Stimulated activated CD8-positive, alpha-beta memory T cell treated with anti-CD3 and anti-CD28 coated beads, Interleukin-4, amount 100 ng/mL, for 48 hours (primary cell): Measurements from ENCODE around the gene TXK.
"Not testable (repeated sequence)": the region's sequence is repeated elsewhere in the genome, so short reads cannot be mapped to it uniquely, and the experiment has no call there.

Experiments used
- DNase-seq: peaks from one replicate; pipeline ENCODE4 v3.0.0-alpha.2; 2020

Gene TXK

GRCh38 chr4:48134081-48134480 lies at the start of gene TXK:
Gene TXK, minus strand, starts transcription at chr4:48134250. Its CDS starts 80 bp downstream, at chr4:48134170.
- DNase-seq = no peak

- DNase-seq = no peak
Observed at GRCh38 chr4:48180234-48180633, 46.2 kb upstream of the TXK start.

GRCh38 chr4:48178931-48179330 lies 44.9 kb upstream of the TXK start:
- no peak for DNase-seq

- no peak for DNase-seq
Observed at GRCh38 chr4:48175806-48176205, 41.8 kb upstream of the TXK start.

- no peak for DNase-seq
Observed at GRCh38 chr4:48175328-48175727, 41.3 kb upstream of the TXK start.

GRCh38 chr4:48173056-48173991 lies 39.3 kb upstream of the TXK start:
- no peak for DNase-seq

- DNase-seq = no peak
Observed at GRCh38 chr4:48172651-48173050, 38.6 kb upstream of the TXK start.

GRCh38 chr4:48169636-48170035 lies 35.6 kb upstream of the TXK start:
- no peak for DNase-seq

GRCh38 chr4:48167538-48168263 lies 33.7 kb upstream of the TXK start:
- DNase-seq = no peak

- DNase-seq = not testable (repeated sequence)
Observed at GRCh38 chr4:48164561-48164960, 30.5 kb upstream of the TXK start.

- no peak for DNase-seq
Observed at GRCh38 chr4:48163746-48164145, 29.7 kb upstream of the TXK start.

- no peak for DNase-seq
Observed at GRCh38 chr4:48162162-48162561, 28.1 kb upstream of the TXK start.

- DNase-seq = no peak
Observed at GRCh38 chr4:48157271-48157670, 23.2 kb upstream of the TXK start.

GRCh38 chr4:48156423-48156822 lies 22.4 kb upstream of the TXK start:
- DNase-seq = no peak

GRCh38 chr4:48153791-48154550 lies 19.9 kb upstream of the TXK start:
- no peak for DNase-seq

- no peak for DNase-seq
Observed at GRCh38 chr4:48152259-48152658, 18.2 kb upstream of the TXK start.

- no peak for DNase-seq
Observed at GRCh38 chr4:48149827-48150370, 15.8 kb upstream of the TXK start.

- no peak for DNase-seq
Observed at GRCh38 chr4:48147621-48148020, 13.6 kb upstream of the TXK start.

GRCh38 chr4:48141048-48141447 lies 7.0 kb upstream of the TXK start:
- no peak for DNase-seq

- DNase-seq = no peak
Observed at GRCh38 chr4:48139691-48140090, 5.6 kb upstream of the TXK start.

GRCh38 chr4:48138936-48139335 lies 4.9 kb upstream of the TXK start:
- DNase-seq = no peak

GRCh38 chr4:48138511-48138910 lies 4.5 kb upstream of the TXK start:
- DNase-seq = no peak

GRCh38 chr4:48137846-48138245 lies 3.8 kb upstream of the TXK start:
- no peak for DNase-seq
